Brain pericyte (primary cell): ENCODE data around the gene KLHL36.
"Not testable (repeated sequence)": the region's sequence is repeated elsewhere in the genome, so short reads cannot be mapped to it uniquely, and the experiment has no call there.

Experiments
- DNase-seq: peaks from one replicate; pipeline ENCODE4 v3.0.0-alpha.2; 2012; ENCODE audit warnings: low read depth, low spot score

Gene KLHL36

GRCh38 chr16:84690088-84690819 lies 41.9 kb downstream of the KLHL36 start:
- DNase-seq = no peak

GRCh38 chr16:84692451-84693214 lies 44.3 kb downstream of the KLHL36 start:
- DNase-seq = no peak

- not testable (repeated sequence) for DNase-seq
These were observed 45.6 kb downstream of the KLHL36 start for GRCh38 chr16:84693869-84694268.

- no peak for DNase-seq
These were observed 46.7 kb downstream of the KLHL36 start for GRCh38 chr16:84694980-84695379.

- DNase-seq = no peak
These were observed 50.9 kb downstream of the KLHL36 start for GRCh38 chr16:84699147-84699711.

- no peak for DNase-seq
These were observed 51.6 kb downstream of the KLHL36 start, which contains the start of gene USP10 for GRCh38 chr16:84699712-84700445. TSS of gene USP10 (plus strand) at chr16:84700000. CDS start at chr16:84700091, 91 bp downstream.

- no peak for DNase-seq
These were observed 52.4 kb downstream of the KLHL36 start for GRCh38 chr16:84700446-84701300.

GRCh38 chr16:84703681-84704080 lies 55.4 kb downstream of the KLHL36 start:
- no peak for DNase-seq

GRCh38 chr16:84704253-84704652 lies 55.9 kb downstream of the KLHL36 start:
- no peak for DNase-seq

- no peak for DNase-seq
These were observed 58.5 kb downstream of the KLHL36 start for GRCh38 chr16:84706856-84707255.

GRCh38 chr16:84709609-84710008 lies 61.3 kb downstream of the KLHL36 start:
- no peak for DNase-seq

- no peak for DNase-seq
These were observed 62.4 kb downstream of the KLHL36 start for GRCh38 chr16:84710686-84711085.
